ENCODE results near the gene NBAS.

- TF ChIP-seq CTCF (IDR thresholded peaks at IDR 0.05; ENCODE audit: extremely low read depth in 1 of 2, insufficient read depth in 1 of 2, low read depth in 1 of 2, low read length in 2 of 2) = no peak
- TF ChIP-seq JUN (IDR thresholded peaks at IDR 0.05; ENCODE audit: borderline replicate concordance, insufficient read depth, insufficient read length, low read depth) = no peak
- TF ChIP-seq, protein P1, sequence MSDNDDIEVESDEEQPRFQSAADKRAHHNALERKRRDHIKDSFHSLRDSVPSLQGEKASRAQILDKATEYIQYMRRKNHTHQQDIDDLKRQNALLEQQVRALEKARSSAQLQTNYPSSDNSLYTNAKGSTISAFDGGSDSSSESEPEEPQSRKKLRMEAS (IDR thresholded peaks at IDR 0.05; ENCODE audit: insufficient read depth, insufficient read length) = no peak
These were observed 380.8 kb downstream of the NBAS start for GRCh38 chr2:15180379-15180778.

Measured in endothelial cell of umbilical vein (primary cell).